ENCODE measurements around the gene TNFRSF21.

DNA sequence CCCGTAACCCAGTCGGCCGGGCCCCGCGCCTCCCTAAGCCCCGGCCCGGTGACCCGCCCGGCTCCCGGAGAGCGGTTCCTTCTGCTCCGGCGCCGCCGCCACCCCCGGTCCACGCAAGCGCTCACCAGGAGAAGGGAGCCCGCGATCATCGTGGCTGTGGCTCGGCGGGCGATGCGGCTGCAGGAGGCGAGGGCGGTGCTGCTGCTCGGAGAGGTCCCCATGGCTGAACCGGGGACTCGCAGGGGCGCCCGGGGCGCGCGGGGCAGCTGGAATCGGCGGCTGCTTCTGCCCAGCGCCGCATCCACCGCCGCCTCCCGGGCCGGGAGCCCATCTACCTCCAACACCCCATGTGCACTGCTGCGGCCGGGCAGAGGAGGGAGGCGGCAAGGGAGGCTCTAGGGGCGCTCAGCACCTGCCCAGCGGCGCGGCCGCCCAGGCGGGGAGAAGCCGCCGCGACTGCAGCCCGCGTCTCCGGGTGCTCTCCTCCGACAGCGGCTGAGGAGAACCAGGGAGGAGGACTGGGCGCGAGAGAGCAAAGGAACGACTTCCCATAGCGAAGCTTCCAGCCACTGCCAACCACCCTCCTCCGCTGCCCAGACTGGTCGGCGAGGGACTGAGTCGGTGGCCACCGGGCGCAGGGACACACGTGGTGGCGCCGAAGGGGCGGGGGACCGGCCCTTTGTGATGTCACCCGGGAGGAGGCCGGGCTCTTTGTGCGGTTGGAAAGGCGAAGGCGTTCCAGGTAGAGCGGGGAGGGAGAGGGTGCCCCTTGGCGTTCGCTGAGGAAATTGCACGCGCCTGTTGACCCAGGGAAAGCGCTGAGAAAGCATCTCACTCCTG lies at the start of gene TNFRSF21:
- peak in 1 of 2 donors; percentile 64 for TF ChIP-seq POLR2A (IDR thresholded peaks at IDR 0.05)
- TF ChIP-seq, protein P1, sequence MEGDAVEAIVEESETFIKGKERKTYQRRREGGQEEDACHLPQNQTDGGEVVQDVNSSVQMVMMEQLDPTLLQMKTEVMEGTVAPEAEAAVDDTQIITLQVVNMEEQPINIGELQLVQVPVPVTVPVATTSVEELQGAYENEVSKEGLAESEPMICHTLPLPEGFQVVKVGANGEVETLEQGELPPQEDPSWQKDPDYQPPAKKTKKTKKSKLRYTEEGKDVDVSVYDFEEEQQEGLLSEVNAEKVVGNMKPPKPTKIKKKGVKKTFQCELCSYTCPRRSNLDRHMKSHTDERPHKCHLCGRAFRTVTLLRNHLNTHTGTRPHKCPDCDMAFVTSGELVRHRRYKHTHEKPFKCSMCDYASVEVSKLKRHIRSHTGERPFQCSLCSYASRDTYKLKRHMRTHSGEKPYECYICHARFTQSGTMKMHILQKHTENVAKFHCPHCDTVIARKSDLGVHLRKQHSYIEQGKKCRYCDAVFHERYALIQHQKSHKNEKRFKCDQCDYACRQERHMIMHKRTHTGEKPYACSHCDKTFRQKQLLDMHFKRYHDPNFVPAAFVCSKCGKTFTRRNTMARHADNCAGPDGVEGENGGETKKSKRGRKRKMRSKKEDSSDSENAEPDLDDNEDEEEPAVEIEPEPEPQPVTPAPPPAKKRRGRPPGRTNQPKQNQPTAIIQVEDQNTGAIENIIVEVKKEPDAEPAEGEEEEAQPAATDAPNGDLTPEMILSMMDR (IDR thresholded peaks at IDR 0.05): peak; percentile 78 to 95
- peak in 2 of 3 donors; percentile 24 to 54 for TF ChIP-seq POLR2AphosphoS5 (IDR thresholded peaks at IDR 0.05)
- no peak for TF ChIP-seq EP300 (IDR thresholded peaks at IDR 0.05)
